Measurements from ENCODE around the gene CHAF1B.

GRCh38 chr21:36396325-36396724 is 11.1 kb downstream of the CHAF1B start:
- TF ChIP-seq POLR2AphosphoS5 (IDR thresholded peaks at IDR 0.05; ENCODE audit: control insufficient read depth, insufficient read depth, low read depth, low read length), result no peak
- no peak for TF ChIP-seq ZBTB34 (CRISPR knock-in tag; IDR thresholded peaks at IDR 0.05)
- TF ChIP-seq TARDBP (IDR thresholded peaks at IDR 0.05), result no peak
- TF ChIP-seq CTCF (IDR thresholded peaks at IDR 0.05 in 2 of 3, conservative IDR thresholded peaks at IDR 0.05 in 1 of 3; ENCODE audit: insufficient read depth in 2 of 3, low read depth in 1 of 3, low read length in 3 of 3), result no peak
- TF ChIP-seq ZBTB9 (CRISPR knock-in tag; IDR thresholded peaks at IDR 0.05), result no peak
- TF ChIP-seq KLF13 (tag; IDR thresholded peaks at IDR 0.05; ENCODE audit: borderline replicate concordance, low read depth), result no peak
- no peak for TF ChIP-seq ZNF232 (CRISPR knock-in tag; IDR thresholded peaks at IDR 0.05)
- TF ChIP-seq IRF1 (CRISPR knock-in tag; IDR thresholded peaks at IDR 0.05; ENCODE audit: borderline replicate concordance), result no peak
- TF ChIP-seq IRF2 (CRISPR knock-in tag; IDR thresholded peaks at IDR 0.05), result no peak
- TF ChIP-seq DPF2 (IDR thresholded peaks at IDR 0.05), result no peak
- TF ChIP-seq POLR2A (conservative IDR thresholded peaks at IDR 0.05), result no peak
- no peak for TF ChIP-seq CBFB (CRISPR knock-in tag; IDR thresholded peaks at IDR 0.05)
